ENCODE results near the gene DGCR2. TPM values are rescaled to one million over a fixed set of nuclear protein-coding genes. Genes with fewer than 3 reads are reported as not detected.

The DGCR2 gene
- total and polyA plus RNA-seq, 2 experiments from 2014 or later, result 18.5 to 83.0 TPM

- no peak for ATAC-seq
- H3K27ac Mint-ChIP-seq, result no peak overlapping the region
These were observed 99.5 kb downstream of the DGCR2 start for GRCh38 chr22:19022755-19023154.

More at GRCh38 chr22:19022755-19023154, 99.5 kb downstream of the DGCR2 start:
- Histone ChIP-seq H3K79me2 (replicated peaks; ENCODE audit: insufficient read depth) (no peaks in the 10 kb centered on the region), H3K36me3 (ENCODE audit: insufficient read depth) (no peaks in the 10 kb centered on the region), H3F3A (replicated peaks; ENCODE audit: low read depth) (no peaks in the 10 kb centered on the region), H4K20me1 (replicated peaks; ENCODE audit: insufficient read depth) (no peaks in the 10 kb centered on the region), H3K9me2 (ENCODE audit: insufficient read depth) (no peaks in the 10 kb centered on the region), H3K4me3 (no peak overlapping the region), H3K27me3 (ENCODE audit: insufficient read depth) (no peaks in the 10 kb centered on the region), H3K27ac (ENCODE audit: low read depth) (no peak overlapping the region), H3K4me1 (ENCODE audit: insufficient read depth) (no peaks in the 10 kb centered on the region), H3K4me2 (no peak overlapping the region), H2AFZ (no peak overlapping the region)
- TF ChIP-seq JUNB (IDR thresholded peaks at IDR 0.05; ENCODE audit: unreplicated experiment) (no peak), NANOG (IDR thresholded peaks at IDR 0.05; ENCODE audit: borderline replicate concordance) (no peak), CREB1 (CRISPR knock-in tag; IDR thresholded peaks at IDR 0.05; ENCODE audit: low read depth) (no peak), ZNF462 (CRISPR knock-in tag; IDR thresholded peaks at IDR 0.05) (no peak), EZH2phosphoT487 (IDR thresholded peaks at IDR 0.05; ENCODE audit: unreplicated experiment) (no peak), ZNF114 (CRISPR knock-in tag; IDR thresholded peaks at IDR 0.05) (no peak), EZH2 (IDR thresholded peaks at IDR 0.05; ENCODE audit: low read depth, unreplicated experiment) (no peak), ZNF331 (CRISPR knock-in tag; IDR thresholded peaks at IDR 0.05; ENCODE audit: low read depth) (no peak)
- TF ChIP-seq, protein P1, sequence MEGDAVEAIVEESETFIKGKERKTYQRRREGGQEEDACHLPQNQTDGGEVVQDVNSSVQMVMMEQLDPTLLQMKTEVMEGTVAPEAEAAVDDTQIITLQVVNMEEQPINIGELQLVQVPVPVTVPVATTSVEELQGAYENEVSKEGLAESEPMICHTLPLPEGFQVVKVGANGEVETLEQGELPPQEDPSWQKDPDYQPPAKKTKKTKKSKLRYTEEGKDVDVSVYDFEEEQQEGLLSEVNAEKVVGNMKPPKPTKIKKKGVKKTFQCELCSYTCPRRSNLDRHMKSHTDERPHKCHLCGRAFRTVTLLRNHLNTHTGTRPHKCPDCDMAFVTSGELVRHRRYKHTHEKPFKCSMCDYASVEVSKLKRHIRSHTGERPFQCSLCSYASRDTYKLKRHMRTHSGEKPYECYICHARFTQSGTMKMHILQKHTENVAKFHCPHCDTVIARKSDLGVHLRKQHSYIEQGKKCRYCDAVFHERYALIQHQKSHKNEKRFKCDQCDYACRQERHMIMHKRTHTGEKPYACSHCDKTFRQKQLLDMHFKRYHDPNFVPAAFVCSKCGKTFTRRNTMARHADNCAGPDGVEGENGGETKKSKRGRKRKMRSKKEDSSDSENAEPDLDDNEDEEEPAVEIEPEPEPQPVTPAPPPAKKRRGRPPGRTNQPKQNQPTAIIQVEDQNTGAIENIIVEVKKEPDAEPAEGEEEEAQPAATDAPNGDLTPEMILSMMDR (conservative IDR thresholded peaks at IDR 0.05; ENCODE audit: low read depth in 2 of 2), result no peak
- TF ChIP-seq, protein P2, sequence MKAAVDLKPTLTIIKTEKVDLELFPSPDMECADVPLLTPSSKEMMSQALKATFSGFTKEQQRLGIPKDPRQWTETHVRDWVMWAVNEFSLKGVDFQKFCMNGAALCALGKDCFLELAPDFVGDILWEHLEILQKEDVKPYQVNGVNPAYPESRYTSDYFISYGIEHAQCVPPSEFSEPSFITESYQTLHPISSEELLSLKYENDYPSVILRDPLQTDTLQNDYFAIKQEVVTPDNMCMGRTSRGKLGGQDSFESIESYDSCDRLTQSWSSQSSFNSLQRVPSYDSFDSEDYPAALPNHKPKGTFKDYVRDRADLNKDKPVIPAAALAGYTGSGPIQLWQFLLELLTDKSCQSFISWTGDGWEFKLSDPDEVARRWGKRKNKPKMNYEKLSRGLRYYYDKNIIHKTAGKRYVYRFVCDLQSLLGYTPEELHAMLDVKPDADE (IDR thresholded peaks at IDR 0.05), result no peak
- Mint-ChIP-seq H3K9me3 (no peaks in the 10 kb centered on the region), H3K36me3 (ENCODE audit: low read depth) (no peaks in the 10 kb centered on the region), H3K27me3 (ENCODE audit: insufficient read depth, low read depth, poor library complexity) (peaks cover 12% of the 10 kb centered on the region), H3K4me1 (peaks cover 8% of the 10 kb centered on the region; the same call in 2 of the 3 replicates), H3K4me3 (no peak overlapping the region)
- DNase-seq (ENCODE audit: low spot score), result no peak

Measured in GM23338 (cell line).